Natural killer cell (primary cell): ENCODE results near the gene LBHD2. TPM values are rescaled to one million over a fixed set of nuclear protein-coding genes. Genes with fewer than 3 reads are reported as not detected.
"Not testable (repeated sequence)": the region's sequence is repeated elsewhere in the genome, so short reads cannot be mapped to it uniquely, and the experiment has no call there.

Experiments
- ATAC-seq, 3 donors: fragments of 150-1000 bp in 2 of 3; fragments of 200-7000 bp in 1 of 3; cut with Tn5 transposase; 1 replicate in 1 of 3; 2 replicates in 2 of 3; pipeline ENCODE4 v1.10.0; 2021; ENCODE audit warnings: mild to moderate bottlenecking in 2 of 3, moderate library complexity in 2 of 3
- DNase-seq, 2 donors: peaks; one replicate each; pipeline versions ENCODE4 v3.0.0 to v3.0.0-alpha.2; 2013 to 2021; ENCODE audit warnings: mixed read lengths in 1 of 2
- H3K27ac ChIP-seq: one replicate; pipeline ENCODE4 v1.5.1; 2013; ENCODE audit warnings: mild to moderate bottlenecking, low read length
- H3K27me3 ChIP-seq: one replicate; pipeline ENCODE4 v1.6.1; 2013; ENCODE audit warnings: low read length; ENCODE audit not compliant: control insufficient read depth, insufficient read depth
- H3K36me3 ChIP-seq: one replicate; pipeline ENCODE4 v1.6.1; 2013; ENCODE audit warnings: low read length; ENCODE audit not compliant: control insufficient read depth, insufficient read depth
- H3K4me1 ChIP-seq: one replicate; pipeline ENCODE4 v1.6.1; 2013; ENCODE audit warnings: low read length; ENCODE audit not compliant: control insufficient read depth, insufficient read depth
- H3K4me3 ChIP-seq: one replicate; pipeline ENCODE4 v1.5.1; 2013; ENCODE audit warnings: low read length
- H3K9me3 ChIP-seq: one replicate; pipeline ENCODE4 v1.6.1; 2013; ENCODE audit warnings: low read length; ENCODE audit not compliant: control insufficient read depth, insufficient read depth
- H3K27ac Mint-ChIP-seq, 2 donors: one replicate each; pipeline ENCODE4 v1.8.0; 2022; ENCODE audit warnings: mild to moderate bottlenecking in 2 of 2, mixed read lengths in 2 of 2, moderate library complexity in 1 of 2
- H3K27me3 Mint-ChIP-seq, 2 donors: one replicate each; pipeline ENCODE4 v1.8.0; 2022; ENCODE audit warnings: low read depth in 2 of 2, mixed read lengths in 2 of 2
- H3K36me3 Mint-ChIP-seq: one replicate; pipeline ENCODE4 v1.8.0; 2022; ENCODE audit warnings: mixed read lengths
- H3K4me1 Mint-ChIP-seq, 2 donors: one replicate each; pipeline ENCODE4 v1.8.0; 2022; ENCODE audit warnings: mixed read lengths in 2 of 2
- H3K4me3 Mint-ChIP-seq: one replicate; pipeline ENCODE4 v1.8.0; 2022; ENCODE audit warnings: mild to moderate bottlenecking, moderate library complexity, mixed read lengths
- H3K9me3 Mint-ChIP-seq, 2 donors: one replicate each; pipeline ENCODE4 v1.8.0; 2022; ENCODE audit warnings: mixed read lengths in 2 of 2
- CTCF ChIP-seq: fragments of 200-600 bp; IDR thresholded peaks from one replicate; pipeline ENCODE4 v1.8.0; 2022; ENCODE audit warnings: antibody characterized with exemption
- WGBS: methylation state at CpG from one replicate; pipeline ENCODE4 v1.1.7; 2013; ENCODE audit warnings: missing lambda C conversion rate; ENCODE audit not compliant: insufficient coverage; 5-methylcytosine and 5-hydroxymethylcytosine counted together
- intact Hi-C: fragments of 100-400 bp; cut with micrococcal nuclease; formaldehyde crosslinking; loops from one replicate; pipeline ENCODE4 v1.14.2; 2022
- total RNA-seq, 4 donors: library from RNA; stranded (reverse); fragments of 120-200 nt in 1 of 4; gene quantifications; one replicate each; pipeline versions ENCODE4 v1.2.3 to v1.2.4, GENCODE V29; 2013 to 2022

LBHD2 gene
- total RNA-seq, 3 donors from 2014 or later (not counting 1 experiment from before 2014, with no cell fraction given), result not detected

GRCh38 chr14:103113774-103114173 is 29.8 kb downstream of the LBHD2 start:
- peaks cover 27% of the 10 kb centered on the region for H3K4me1 ChIP-seq
- 63% methylated on average over 13 of the region's 13 CpGs for WGBS

GRCh38 chr14:103115086-103115679 is 31.2 kb downstream of the LBHD2 start:
- H3K27ac Mint-ChIP-seq, H3K9me3 Mint-ChIP-seq, H3K27me3 ChIP-seq, H3K4me1 Mint-ChIP-seq, H3K9me3 ChIP-seq, H3K27ac ChIP-seq, H3K27me3 Mint-ChIP-seq, DNase-seq, H3K4me3 ChIP-seq, ATAC-seq, H3K36me3 ChIP-seq, H3K36me3 Mint-ChIP-seq, intact Hi-C loops: not testable (repeated sequence)
- WGBS, result 52% methylated on average over 12 of the region's 12 CpGs
- peak overlapping the region; percentile 65 for H3K4me3 Mint-ChIP-seq
- peaks cover 33% of the 10 kb centered on the region for H3K4me1 ChIP-seq

More at GRCh38 chr14:103113774-103114173, 29.8 kb downstream of the LBHD2 start:
- no peak overlapping the region for H3K27ac Mint-ChIP-seq
- no peak overlapping the region for H3K4me3 Mint-ChIP-seq
- intact Hi-C loops, result no loop called here
- DNase-seq (no peak), ATAC-seq (no peak)
- no peak for TF ChIP-seq CTCF
- H3K27me3 Mint-ChIP-seq, result no peaks in the 10 kb centered on the region
- H3K4me1 Mint-ChIP-seq, result peaks cover 5 to 6% of the 10 kb centered on the region in 2 donors
- Histone ChIP-seq H3K36me3 (no peaks in the 10 kb centered on the region), H3K4me3 (no peak overlapping the region), H3K27ac (no peak overlapping the region), H3K9me3 (no peaks in the 10 kb centered on the region), H3K27me3 (no peaks in the 10 kb centered on the region)
- H3K36me3 Mint-ChIP-seq, result no peaks in the 10 kb centered on the region
- H3K9me3 Mint-ChIP-seq, result no peaks in the 10 kb centered on the region

- Mint-ChIP-seq H3K4me1 (peaks cover 5 to 6% of the 10 kb centered on the region in 2 donors), H3K9me3 (no peaks in the 10 kb centered on the region), H3K4me3 (no peak overlapping the region), H3K36me3 (no peaks in the 10 kb centered on the region), H3K27ac (no peak overlapping the region), H3K27me3 (peaks cover 9 to 14% of the 10 kb centered on the region in 2 donors)
- no peak overlapping the region for H3K4me3 ChIP-seq
- TF ChIP-seq CTCF, result no peak
- no peaks in the 10 kb centered on the region for H3K36me3 ChIP-seq
- H3K27me3 ChIP-seq, result no peaks in the 10 kb centered on the region
- no peak overlapping the region for H3K27ac ChIP-seq
- H3K4me1 ChIP-seq, result peaks cover 33% of the 10 kb centered on the region
- DNase-seq (no peak), ATAC-seq (no peak)
- WGBS, result 92% methylated on average over 10 of the region's 10 CpGs
- H3K9me3 ChIP-seq, result no peaks in the 10 kb centered on the region
- intact Hi-C loops, result no loop called here
Observed at GRCh38 chr14:103115845-103116572, 32.0 kb downstream of the LBHD2 start.

GRCh38 chr14:103116636-103117035 is 32.6 kb downstream of the LBHD2 start:
- Histone ChIP-seq H3K27me3 (no peaks in the 10 kb centered on the region), H3K4me3 (no peak overlapping the region), H3K9me3 (no peaks in the 10 kb centered on the region), H3K27ac (no peak overlapping the region), H3K36me3 (no peaks in the 10 kb centered on the region), H3K4me1 (peaks cover 39% of the 10 kb centered on the region)
- intact Hi-C loops, result no loop called here
- ATAC-seq (no peak), DNase-seq (no peak)
- TF ChIP-seq CTCF, result no peak
- no peaks in the 10 kb centered on the region for H3K9me3 Mint-ChIP-seq
- WGBS, result 93% methylated on average over 17 of the region's 17 CpGs
- no peak overlapping the region for H3K27ac Mint-ChIP-seq
- H3K4me3 Mint-ChIP-seq, result no peak overlapping the region
- H3K4me1 Mint-ChIP-seq, result peaks cover 5 to 6% of the 10 kb centered on the region in 2 donors
- H3K36me3 Mint-ChIP-seq, result no peaks in the 10 kb centered on the region
- peaks cover 9 to 20% of the 10 kb centered on the region in 2 donors for H3K27me3 Mint-ChIP-seq

- peaks cover 12 to 27% of the 10 kb centered on the region in 2 donors for H3K27me3 Mint-ChIP-seq
- intact Hi-C loops, H3K9me3 ChIP-seq, H3K36me3 Mint-ChIP-seq, H3K36me3 ChIP-seq, H3K4me1 Mint-ChIP-seq, H3K9me3 Mint-ChIP-seq, H3K27me3 ChIP-seq, DNase-seq, ATAC-seq, H3K4me3 Mint-ChIP-seq, H3K27ac Mint-ChIP-seq, H3K4me3 ChIP-seq, H3K27ac ChIP-seq: not testable (repeated sequence)
- 92% methylated on average over 4 of the region's 7 CpGs for WGBS
- peaks cover 39% of the 10 kb centered on the region for H3K4me1 ChIP-seq
Observed at GRCh38 chr14:103117499-103117898, 33.5 kb downstream of the LBHD2 start.
